HG02623 (cell line): ENCODE results near the gene UNC80.

Experiments
- ATAC-seq: cut with Tn5 transposase; IDR thresholded peaks from one replicate; pipeline ENCODE4 v1.9.1; 2021; ENCODE audit warnings: moderate library complexity; ENCODE audit not compliant: unreplicated experiment

Gene UNC80

GRCh38 chr2:209965723-209966122, 194.1 kb downstream of the UNC80 start:
- no peak for ATAC-seq

- ATAC-seq: no peak
These were observed 198.1 kb downstream of the UNC80 start for GRCh38 chr2:209969692-209970091.

GRCh38 chr2:209970271-209970670, 198.6 kb downstream of the UNC80 start:
- no peak for ATAC-seq

- no peak for ATAC-seq
These were observed 199.1 kb downstream of the UNC80 start for GRCh38 chr2:209970711-209971110.

GRCh38 chr2:209973328-209973727, 201.7 kb downstream of the UNC80 start:
- ATAC-seq: no peak

- ATAC-seq: no peak
These were observed 202.9 kb downstream of the UNC80 start for GRCh38 chr2:209974576-209974975.

- ATAC-seq: peak; percentile 73
These were observed 205.2 kb downstream of the UNC80 start for GRCh38 chr2:209976698-209977385.

- ATAC-seq: peak; percentile 40
These were observed 206.0 kb downstream of the UNC80 start for GRCh38 chr2:209977386-209978239.

GRCh38 chr2:209984291-209984690, 212.7 kb downstream of the UNC80 start:
- ATAC-seq: no peak

- ATAC-seq: no peak
These were observed 214.2 kb downstream of the UNC80 start for GRCh38 chr2:209985874-209986273.

- ATAC-seq: no peak
These were observed 214.8 kb downstream of the UNC80 start for GRCh38 chr2:209986415-209986814.

GRCh38 chr2:209988010-209988409, 216.4 kb downstream of the UNC80 start:
- no peak for ATAC-seq

- ATAC-seq: no peak
These were observed 219.2 kb downstream of the UNC80 start for GRCh38 chr2:209990838-209991237.

GRCh38 chr2:209993968-209994367, 222.3 kb downstream of the UNC80 start:
- ATAC-seq: no peak

GRCh38 chr2:209998596-209998995, 227.0 kb downstream of the UNC80 start:
- no peak for ATAC-seq

GRCh38 chr2:210000464-210001324, 229.1 kb downstream of the UNC80 start:
- ATAC-seq: no peak

GRCh38 chr2:210002158-210003157, 230.8 kb downstream of the UNC80 start, which contains the start of gene RPE:
Gene RPE, plus strand, starts transcription at chr2:210002638. Its CDS starts 24 bp downstream, at chr2:210002662.
- peak; percentile 100 for ATAC-seq

GRCh38 chr2:210003359-210003758, 231.7 kb downstream of the UNC80 start:
- ATAC-seq: no peak

GRCh38 chr2:210004881-210005280, 233.2 kb downstream of the UNC80 start:
- ATAC-seq: no peak

GRCh38 chr2:210007895-210008294, 236.3 kb downstream of the UNC80 start:
- no peak for ATAC-seq
